GM12878 (cell line): Measurements from ENCODE around the gene CC2D1A. TPM values are rescaled to one million over a fixed set of nuclear protein-coding genes. Genes with fewer than 3 reads are reported as not detected.

Experiments
- ATAC-seq: fragments of 200-7000 bp; cut with Tn5 transposase; 3 replicates; pipeline ENCODE4 v1.9.1; 2020; ENCODE audit warnings: mild to moderate bottlenecking, moderate library complexity
- BruUV-seq: library from RNA; stranded (reverse); fragments of 400-500 nt; replicated peaks from 2 replicates; lab custom pipeline; 2021; lab: Mats Ljungman, UMichigan
- CTCF ChIA-PET: fragments of 300-600 bp; sonication (Branson Sonifier 250); formaldehyde crosslinking; extraction: SDS; loops from one replicate; lab custom pipeline; 2021; ENCODE audit warnings: inconsistent platforms; lab: Yijun Ruan, JAX
- POLR2A ChIA-PET: fragments of 350-600 bp; formaldehyde crosslinking; extraction: SDS; loops from one replicate; lab custom pipeline; 2021; ENCODE audit warnings: inconsistent platforms; lab: Charles Lee
- RAD21 ChIA-PET: fragments of 300-600 bp; sonication (Branson Sonifier 250); formaldehyde crosslinking; loops from one replicate; lab custom pipeline; 2023; ENCODE audit warnings: antibody characterized with exemption; ENCODE audit not compliant: unreplicated experiment; lab: Charles Lee
- SMC1A ChIA-PET: fragments of 300-600 bp; sonication (Branson Sonifier 250); formaldehyde crosslinking; loops from one replicate; lab custom pipeline; 2023; ENCODE audit not compliant: unreplicated experiment, uncharacterized antibody; lab: Charles Lee
- DNase-seq: peaks from one replicate; pipeline ENCODE4 v3.0.0-alpha.2; 2011; ENCODE audit warnings: low read depth, low spot score
- FAIRE-seq: peaks from 3 replicates; lab custom pipeline; 2011; peaks lifted over from hg19 to GRCh38; lab: Jason Lieb, UNC
- H2AFZ ChIP-seq: 2 replicates; pipeline ENCODE4 v1.6.0; 2011; ENCODE audit warnings: low read depth, low read length, control low read depth; ENCODE audit not compliant: control insufficient read depth
- H3K27ac ChIP-seq: 2 replicates; pipeline ENCODE4 v1.5.1; 2011; ENCODE audit warnings: control low read depth; ENCODE audit not compliant: control insufficient read depth, insufficient read depth
- H3K27me3 ChIP-seq, 2 experiments: replicated peaks in 1 of 2; 2 replicates each; pipeline versions ENCODE4 v1.6.0 to v1.6.1; 2011; ENCODE audit warnings: low read length in 1 of 2; ENCODE audit not compliant: control insufficient read depth in 2 of 2, insufficient read depth in 2 of 2
- H3K36me3 ChIP-seq, 2 experiments: 2 replicates each; pipeline ENCODE4 v1.5.1; 2011; ENCODE audit warnings: low read length in 1 of 2; ENCODE audit not compliant: control insufficient read depth in 2 of 2, insufficient read depth in 2 of 2
- H3K4me1 ChIP-seq: 2 replicates; pipeline ENCODE4 v1.6.1; 2011; ENCODE audit warnings: mild to moderate bottlenecking, low read length, moderate library complexity, mixed read lengths; ENCODE audit not compliant: control insufficient read depth, insufficient read depth
- H3K4me2 ChIP-seq: 2 replicates; pipeline ENCODE4 v1.6.0; 2011; ENCODE audit warnings: control low read depth; ENCODE audit not compliant: control insufficient read depth, insufficient read depth
- H3K4me3 ChIP-seq: fragments of 200-600 bp; sonication (generic); 2 replicates; pipeline ENCODE4 v1.5.1; 2016
- H3K79me2 ChIP-seq: 2 replicates; pipeline ENCODE4 v1.6.0; 2011; ENCODE audit warnings: low read length; ENCODE audit not compliant: control insufficient read depth, insufficient read depth
- H3K9ac ChIP-seq: 2 replicates; pipeline ENCODE4 v1.8.0; 2011; ENCODE audit warnings: low read length, control low read depth, mixed read lengths; ENCODE audit not compliant: control insufficient read depth, insufficient read depth
- H3K9me3 ChIP-seq: replicated peaks from 3 replicates; pipeline ENCODE4 v1.5.1; 2011; ENCODE audit warnings: mild to moderate bottlenecking, low read length; ENCODE audit not compliant: control insufficient read depth, insufficient read depth
- H4K20me1 ChIP-seq: 2 replicates; pipeline ENCODE4 v1.6.0; 2011; ENCODE audit not compliant: control insufficient read depth, insufficient read depth
- ELK1 ChIP-seq: IDR thresholded peaks from 2 replicates; pipeline ENCODE4 v1.6.1; 2012; ENCODE audit warnings: low read depth, low read length, improper control_type of control experiment
- HCFC1 ChIP-seq: fragments of 150-350 bp; IDR thresholded peaks from 2 replicates; pipeline ENCODE4 v1.6.1; 2014; ENCODE audit warnings: low read length
- HDAC6 ChIP-seq: fragments of 200-600 bp; sonication (generic); IDR thresholded peaks from one replicate; pipeline ENCODE4 v1.8.0; 2017; ENCODE audit warnings: antibody characterized with exemption; ENCODE audit not compliant: unreplicated experiment
- NFIC ChIP-seq: IDR thresholded peaks from 2 replicates; pipeline ENCODE4 v1.6.1; 2012; ENCODE audit warnings: low read depth, mild to moderate bottlenecking, inconsistent platforms, low read length, moderate library complexity
- NFYB ChIP-seq: IDR thresholded peaks from 2 replicates; pipeline ENCODE4 v1.6.1; 2011; ENCODE audit warnings: low read depth, mild to moderate bottlenecking, low read length, improper control_type of control experiment, moderate library complexity; ENCODE audit not compliant: insufficient read depth
- RBBP5 ChIP-seq: fragments of 200-600 bp; sonication (generic); conservative IDR thresholded peaks from 2 replicates; pipeline ENCODE4 v1.6.1; 2016
- RUNX3 ChIP-seq: IDR thresholded peaks from 2 replicates; pipeline ENCODE4 v1.6.1; 2012; ENCODE audit warnings: low read length, inconsistent platforms
- WGBS: methylation state at CpG from one replicate; pipeline ENCODE4 v1.1.6; 2016; ENCODE audit warnings: low lambda C conversion rate; ENCODE audit not compliant: insufficient replicate concordance, insufficient coverage; ENCODE audit errors: missing lambda C conversion rate; 5-methylcytosine and 5-hydroxymethylcytosine counted together
- in situ Hi-C: fragments of 300-500 bp; cut with MboI; formaldehyde crosslinking; loops from 9 replicates; pipeline ENCODE4 v1.14.3; 2018; ENCODE audit warnings: mixed read lengths
- intact Hi-C: fragments of 100-400 bp; cut with micrococcal nuclease; formaldehyde crosslinking; loops from one replicate; pipeline ENCODE4 v1.14.2; 2022; ENCODE audit not compliant: unreplicated experiment
- polyA plus RNA-seq, 11 experiments: library from polyadenylated mRNA; depleted of rRNA in 4 of 11; unstranded in 6 of 11; stranded (reverse) in 5 of 11; fragments of >200 nt; fragmentation: Nextera tagmentation in 4 of 11; fragmentation: Illumina TruSeq in 1 of 11; extraction: Ambion mirVana in 4 of 11; extraction: Trizol in 1 of 11; gene quantifications; 1 replicate in 1 of 11; 2 replicates in 10 of 11; pipeline versions ENCODE4 v1.2.1 to v1.2.3, GENCODE V29; 2011 to 2016; ENCODE audit warnings: inconsistent platforms in 2 of 11, missing spikeins in 2 of 11, low read depth in 1 of 11
- total RNA-seq, 4 experiments: library from RNA; depleted of rRNA in 3 of 4; stranded (reverse); fragments of >200 nt in 3 of 4; fragmentation: Illumina TruSeq in 1 of 4; extraction: Trizol in 1 of 4; gene quantifications; 2 replicates each; pipeline versions ENCODE4 v1.2.1 to v1.2.3, GENCODE V29; 2013 to 2021
- TF ChIP-seq, protein P1 (sequence below): fragments of 450-650 bp; IDR thresholded peaks from 2 replicates; pipeline ENCODE4 v1.6.1; 2017; ENCODE audit warnings: antibody characterized with exemption, mild to moderate bottlenecking, moderate library complexity
- TF ChIP-seq, protein P2 (sequence below): fragments of 450-650 bp; IDR thresholded peaks from 2 replicates; pipeline ENCODE4 v1.6.1; 2016; ENCODE audit warnings: mild to moderate bottlenecking, moderate library complexity, borderline replicate concordance

The CC2D1A gene
- total and polyA plus RNA-seq, 10 of the 15 experiments (the other 5 are each of a cell fraction or from before 2014, with no cell fraction given) = 0.13 to 36.1 (median 16.1) TPM

DNA sequence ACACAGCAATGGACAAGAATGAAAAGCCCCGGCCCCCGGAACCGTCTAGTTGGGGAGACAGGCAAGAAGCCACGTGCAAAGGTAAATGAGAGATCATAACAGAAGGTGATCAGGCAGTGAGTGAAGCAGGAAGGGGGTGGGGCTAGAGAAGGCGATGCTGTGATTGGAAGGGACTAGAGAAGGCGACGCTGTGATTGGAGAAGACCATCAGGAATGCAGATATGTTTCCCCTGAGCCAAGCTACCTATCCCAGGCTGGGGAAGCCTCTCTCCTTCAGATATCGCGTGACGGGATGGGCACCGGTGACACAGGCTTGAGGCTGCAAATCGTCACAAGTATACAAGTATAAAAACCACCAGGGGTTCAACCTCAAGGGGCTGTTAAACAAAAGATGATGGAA lies 68.1 kb downstream of the CC2D1A start:
- Histone ChIP-seq H3K4me3 (no peak overlapping the region), H3K4me1 (no peaks in the 10 kb centered on the region), H2AFZ (no peak overlapping the region), H4K20me1 (no peaks in the 10 kb centered on the region), H3K9ac (no peak overlapping the region), H3K79me2 (no peaks in the 10 kb centered on the region), H3K27me3 (no peaks in the 10 kb centered on the region), H3K4me2 (no peak overlapping the region), H3K27ac (no peak overlapping the region), H3K9me3 (no peaks in the 10 kb centered on the region), H3K36me3 (peaks cover 0 to 2% of the 10 kb centered on the region in 2 experiments; a peak in 2 of 4 replicates)
- in situ Hi-C loops = no loop called here
- CTCF ChIA-PET = interaction anchor here (0.8 to 1.5 kb wide), 4 partner anchors 13 to 85 kb away, joined by 3 to 4 read pairs (median 4); no protein-coding TSS in a partner anchor
- no peak for FAIRE-seq
- no peak for DNase-seq
- intact Hi-C loops = no loop called here
- peak; percentile 53; the same call in 1 of the 2 replicates for TF ChIP-seq NFYB
- no peak for TF ChIP-seq RBBP5
- RAD21 ChIA-PET = no interaction called here
- peak; percentile 71; the same call in 2 of the 3 replicates for ATAC-seq
- WGBS = 83% methylated on average over 12 of the region's 12 CpGs
- SMC1A ChIA-PET = interaction anchor here (1.4 kb wide), 1 partner anchor 21 kb away, joined by 3 read pairs; the partner anchor contains the start of gene DCAF15
- POLR2A ChIA-PET = no interaction called here
- no TSS peak for BruUV-seq

DNA sequence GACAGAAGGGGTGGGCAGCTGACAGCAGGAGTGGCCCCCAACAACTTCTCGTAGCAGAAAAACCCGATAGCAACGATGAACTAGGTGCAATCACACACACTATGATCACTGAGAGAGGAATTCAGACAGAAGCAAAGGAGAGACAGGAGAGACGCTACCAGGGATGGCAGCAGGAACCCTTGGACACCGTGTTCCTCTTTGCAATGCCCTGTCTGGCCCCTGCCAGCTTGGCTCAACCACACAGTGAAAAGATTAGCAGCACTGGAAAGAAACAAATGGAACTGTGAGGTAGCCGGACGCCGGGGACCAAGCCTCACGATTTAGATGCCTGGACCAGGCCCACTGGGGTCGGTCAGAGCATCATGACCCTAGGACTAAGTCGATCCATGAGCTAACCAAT lies 69.9 kb downstream of the CC2D1A start:
- ATAC-seq (no peak), DNase-seq (no peak), FAIRE-seq (no peak)
- Histone ChIP-seq H3K36me3 (no peaks in the 10 kb centered on the region), H2AFZ (no peak overlapping the region), H3K4me1 (no peaks in the 10 kb centered on the region), H3K4me2 (no peak overlapping the region), H3K9me3 (no peaks in the 10 kb centered on the region), H4K20me1 (no peaks in the 10 kb centered on the region), H3K27me3 (no peaks in the 10 kb centered on the region), H3K9ac (no peak overlapping the region), H3K79me2 (no peaks in the 10 kb centered on the region), H3K4me3 (no peak overlapping the region), H3K27ac (no peak overlapping the region)
- in situ Hi-C loops (no loop called here), intact Hi-C loops (no loop called here)
- ChIA-PET CTCF (no interaction called here), RAD21 (interaction anchor here (1.2 kb wide), 1 partner anchor 10 kb away, joined by 3 read pairs; no protein-coding TSS in a partner anchor), POLR2A (interaction anchor here (1.1 kb wide), 1 partner anchor 84 kb away, joined by 3 read pairs; no protein-coding TSS in a partner anchor), SMC1A (no interaction called here)
- WGBS = 80% methylated on average over 11 of the region's 11 CpGs
- BruUV-seq = no TSS peak
- TF ChIP-seq HCFC1 (no peak), ELK1 (no peak), NFIC (no peak), HDAC6 (no peak), RUNX3 (no peak)
- TF ChIP-seq, protein P1, sequence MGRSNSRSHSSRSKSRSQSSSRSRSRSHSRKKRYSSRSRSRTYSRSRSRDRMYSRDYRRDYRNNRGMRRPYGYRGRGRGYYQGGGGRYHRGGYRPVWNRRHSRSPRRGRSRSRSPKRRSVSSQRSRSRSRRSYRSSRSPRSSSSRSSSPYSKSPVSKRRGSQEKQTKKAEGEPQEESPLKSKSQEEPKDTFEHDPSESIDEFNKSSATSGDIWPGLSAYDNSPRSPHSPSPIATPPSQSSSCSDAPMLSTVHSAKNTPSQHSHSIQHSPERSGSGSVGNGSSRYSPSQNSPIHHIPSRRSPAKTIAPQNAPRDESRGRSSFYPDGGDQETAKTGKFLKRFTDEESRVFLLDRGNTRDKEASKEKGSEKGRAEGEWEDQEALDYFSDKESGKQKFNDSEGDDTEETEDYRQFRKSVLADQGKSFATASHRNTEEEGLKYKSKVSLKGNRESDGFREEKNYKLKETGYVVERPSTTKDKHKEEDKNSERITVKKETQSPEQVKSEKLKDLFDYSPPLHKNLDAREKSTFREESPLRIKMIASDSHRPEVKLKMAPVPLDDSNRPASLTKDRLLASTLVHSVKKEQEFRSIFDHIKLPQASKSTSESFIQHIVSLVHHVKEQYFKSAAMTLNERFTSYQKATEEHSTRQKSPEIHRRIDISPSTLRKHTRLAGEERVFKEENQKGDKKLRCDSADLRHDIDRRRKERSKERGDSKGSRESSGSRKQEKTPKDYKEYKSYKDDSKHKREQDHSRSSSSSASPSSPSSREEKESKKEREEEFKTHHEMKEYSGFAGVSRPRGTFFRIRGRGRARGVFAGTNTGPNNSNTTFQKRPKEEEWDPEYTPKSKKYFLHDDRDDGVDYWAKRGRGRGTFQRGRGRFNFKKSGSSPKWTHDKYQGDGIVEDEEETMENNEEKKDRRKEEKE = no peak
- TF ChIP-seq, protein P2, sequence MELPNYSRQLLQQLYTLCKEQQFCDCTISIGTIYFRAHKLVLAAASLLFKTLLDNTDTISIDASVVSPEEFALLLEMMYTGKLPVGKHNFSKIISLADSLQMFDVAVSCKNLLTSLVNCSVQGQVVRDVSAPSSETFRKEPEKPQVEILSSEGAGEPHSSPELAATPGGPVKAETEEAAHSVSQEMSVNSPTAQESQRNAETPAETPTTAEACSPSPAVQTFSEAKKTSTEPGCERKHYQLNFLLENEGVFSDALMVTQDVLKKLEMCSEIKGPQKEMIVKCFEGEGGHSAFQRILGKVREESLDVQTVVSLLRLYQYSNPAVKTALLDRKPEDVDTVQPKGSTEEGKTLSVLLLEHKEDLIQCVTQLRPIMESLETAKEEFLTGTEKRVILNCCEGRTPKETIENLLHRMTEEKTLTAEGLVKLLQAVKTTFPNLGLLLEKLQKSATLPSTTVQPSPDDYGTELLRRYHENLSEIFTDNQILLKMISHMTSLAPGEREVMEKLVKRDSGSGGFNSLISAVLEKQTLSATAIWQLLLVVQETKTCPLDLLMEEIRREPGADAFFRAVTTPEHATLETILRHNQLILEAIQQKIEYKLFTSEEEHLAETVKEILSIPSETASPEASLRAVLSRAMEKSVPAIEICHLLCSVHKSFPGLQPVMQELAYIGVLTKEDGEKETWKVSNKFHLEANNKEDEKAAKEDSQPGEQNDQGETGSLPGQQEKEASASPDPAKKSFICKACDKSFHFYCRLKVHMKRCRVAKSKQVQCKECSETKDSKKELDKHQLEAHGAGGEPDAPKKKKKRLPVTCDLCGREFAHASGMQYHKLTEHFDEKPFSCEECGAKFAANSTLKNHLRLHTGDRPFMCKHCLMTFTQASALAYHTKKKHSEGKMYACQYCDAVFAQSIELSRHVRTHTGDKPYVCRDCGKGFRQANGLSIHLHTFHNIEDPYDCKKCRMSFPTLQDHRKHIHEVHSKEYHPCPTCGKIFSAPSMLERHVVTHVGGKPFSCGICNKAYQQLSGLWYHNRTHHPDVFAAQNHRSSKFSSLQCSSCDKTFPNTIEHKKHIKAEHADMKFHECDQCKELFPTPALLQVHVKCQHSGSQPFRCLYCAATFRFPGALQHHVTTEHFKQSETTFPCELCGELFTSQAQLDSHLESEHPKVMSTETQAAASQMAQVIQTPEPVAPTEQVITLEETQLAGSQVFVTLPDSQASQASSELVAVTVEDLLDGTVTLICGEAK = no peak
